Measurements from ENCODE around the gene TMEM233.

DNA sequence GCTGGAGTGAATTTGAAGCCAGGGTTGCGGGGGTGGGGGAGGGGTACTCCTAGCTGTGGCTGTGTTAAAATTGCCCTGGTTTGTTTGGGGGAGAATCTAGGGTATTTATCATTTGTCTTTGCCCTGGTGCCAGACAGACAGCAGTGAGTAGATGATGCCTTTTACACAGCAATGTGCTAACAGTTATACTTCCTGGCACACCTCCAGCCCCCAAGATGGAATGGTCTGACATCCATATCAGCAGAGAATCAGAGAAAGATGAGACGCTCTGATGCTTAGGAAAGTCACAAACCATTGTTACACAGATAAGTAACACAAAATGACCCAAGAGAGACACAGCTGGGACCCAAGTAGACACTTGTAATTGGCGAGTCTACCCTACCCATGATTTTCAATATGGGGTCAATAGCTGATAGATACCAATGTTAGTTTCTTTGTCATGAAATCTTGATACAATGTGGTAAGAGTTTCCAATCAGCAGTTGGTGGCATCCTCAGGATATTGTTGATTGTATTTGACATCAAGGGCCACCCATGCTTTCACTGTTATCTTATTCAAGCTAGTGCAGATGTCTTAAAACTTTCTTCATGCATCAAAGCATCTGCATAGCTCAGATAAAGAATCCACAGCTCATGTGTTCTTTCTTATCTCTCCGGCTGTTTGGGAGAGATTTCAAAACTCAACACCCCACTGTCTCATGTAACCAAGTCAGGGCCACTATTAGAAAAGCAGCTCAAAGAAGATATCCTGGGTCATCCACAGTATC is 71.8 kb downstream of the TMEM233 start:
- TF ChIP-seq, protein P1, sequence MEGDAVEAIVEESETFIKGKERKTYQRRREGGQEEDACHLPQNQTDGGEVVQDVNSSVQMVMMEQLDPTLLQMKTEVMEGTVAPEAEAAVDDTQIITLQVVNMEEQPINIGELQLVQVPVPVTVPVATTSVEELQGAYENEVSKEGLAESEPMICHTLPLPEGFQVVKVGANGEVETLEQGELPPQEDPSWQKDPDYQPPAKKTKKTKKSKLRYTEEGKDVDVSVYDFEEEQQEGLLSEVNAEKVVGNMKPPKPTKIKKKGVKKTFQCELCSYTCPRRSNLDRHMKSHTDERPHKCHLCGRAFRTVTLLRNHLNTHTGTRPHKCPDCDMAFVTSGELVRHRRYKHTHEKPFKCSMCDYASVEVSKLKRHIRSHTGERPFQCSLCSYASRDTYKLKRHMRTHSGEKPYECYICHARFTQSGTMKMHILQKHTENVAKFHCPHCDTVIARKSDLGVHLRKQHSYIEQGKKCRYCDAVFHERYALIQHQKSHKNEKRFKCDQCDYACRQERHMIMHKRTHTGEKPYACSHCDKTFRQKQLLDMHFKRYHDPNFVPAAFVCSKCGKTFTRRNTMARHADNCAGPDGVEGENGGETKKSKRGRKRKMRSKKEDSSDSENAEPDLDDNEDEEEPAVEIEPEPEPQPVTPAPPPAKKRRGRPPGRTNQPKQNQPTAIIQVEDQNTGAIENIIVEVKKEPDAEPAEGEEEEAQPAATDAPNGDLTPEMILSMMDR (IDR thresholded peaks at IDR 0.05; ENCODE audit: poor library complexity), result no peak
- TF ChIP-seq EZH2 (IDR thresholded peaks at IDR 0.05; ENCODE audit: borderline replicate concordance), result no peak
